ENCODE measurements around the gene PPM1G.

Gene PPM1G

DNA sequence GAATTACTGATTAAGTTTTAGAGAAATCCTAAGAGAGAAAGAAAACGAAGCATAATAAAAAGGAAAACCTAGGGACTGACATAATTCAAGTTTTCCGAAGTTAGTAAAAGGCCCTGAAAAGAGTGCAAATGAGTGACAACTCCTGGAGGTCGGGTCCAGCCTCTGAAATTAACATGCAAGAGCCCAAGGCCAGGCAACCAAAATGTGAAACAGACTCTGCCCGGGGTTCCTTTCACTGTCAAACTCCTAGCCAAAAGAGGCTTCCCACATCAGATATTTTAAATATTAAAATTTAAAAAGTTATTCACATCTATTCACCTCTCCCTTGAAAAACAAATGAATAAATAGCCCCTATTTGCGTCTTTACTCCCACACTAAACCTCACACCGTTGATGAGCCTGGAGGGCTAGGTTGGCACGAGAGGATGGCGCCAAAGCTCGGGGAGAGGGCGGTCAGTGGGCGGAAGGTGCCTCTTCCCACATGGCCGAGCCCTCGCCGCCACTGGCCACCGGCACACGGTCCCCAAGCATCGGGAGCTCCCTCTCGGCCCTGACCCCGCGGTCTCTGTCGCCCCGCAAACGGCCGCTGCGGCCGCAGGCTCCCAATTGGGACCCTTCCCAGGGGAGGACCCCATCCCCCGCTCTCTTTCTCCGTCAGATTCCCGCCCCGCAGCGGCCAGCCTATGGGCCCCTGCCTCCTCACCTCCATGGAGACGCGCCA, 630 bp downstream of the PPM1G start:
- no peak for FAIRE-seq

DNA sequence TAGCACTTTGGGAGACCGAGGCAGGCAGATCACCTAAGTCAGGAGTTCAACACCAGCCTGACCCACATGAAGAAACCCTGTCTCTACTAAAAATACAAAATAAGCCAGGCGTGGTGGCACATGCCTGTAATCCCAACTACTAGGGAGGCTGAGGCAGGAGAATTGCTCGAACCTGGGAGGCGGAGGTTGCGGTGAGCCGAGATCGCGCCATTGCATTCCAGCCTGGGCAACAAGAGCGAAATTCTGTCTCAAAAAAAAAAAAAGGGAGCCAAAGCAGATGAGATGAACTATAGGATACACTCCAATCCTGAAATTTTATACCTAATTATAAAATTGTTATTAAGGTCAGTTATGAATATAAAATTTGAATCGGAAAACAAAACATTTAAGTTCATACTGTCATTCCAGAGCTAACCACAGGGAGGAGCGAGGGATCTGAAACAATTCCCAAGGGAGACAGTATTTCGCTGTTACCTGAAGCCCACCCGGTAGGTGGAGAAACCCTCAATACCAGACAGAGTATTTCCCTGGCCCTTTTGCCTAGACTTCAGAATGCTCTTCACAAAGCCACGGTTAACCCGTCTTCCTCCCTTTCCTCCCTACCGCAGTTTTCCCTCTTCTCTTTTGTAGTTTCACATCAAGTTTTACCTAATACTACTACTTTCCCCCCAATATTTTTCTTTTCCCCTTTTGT, 1.4 kb downstream of the PPM1G start:
- peak; percentile 91 for FAIRE-seq

DNA sequence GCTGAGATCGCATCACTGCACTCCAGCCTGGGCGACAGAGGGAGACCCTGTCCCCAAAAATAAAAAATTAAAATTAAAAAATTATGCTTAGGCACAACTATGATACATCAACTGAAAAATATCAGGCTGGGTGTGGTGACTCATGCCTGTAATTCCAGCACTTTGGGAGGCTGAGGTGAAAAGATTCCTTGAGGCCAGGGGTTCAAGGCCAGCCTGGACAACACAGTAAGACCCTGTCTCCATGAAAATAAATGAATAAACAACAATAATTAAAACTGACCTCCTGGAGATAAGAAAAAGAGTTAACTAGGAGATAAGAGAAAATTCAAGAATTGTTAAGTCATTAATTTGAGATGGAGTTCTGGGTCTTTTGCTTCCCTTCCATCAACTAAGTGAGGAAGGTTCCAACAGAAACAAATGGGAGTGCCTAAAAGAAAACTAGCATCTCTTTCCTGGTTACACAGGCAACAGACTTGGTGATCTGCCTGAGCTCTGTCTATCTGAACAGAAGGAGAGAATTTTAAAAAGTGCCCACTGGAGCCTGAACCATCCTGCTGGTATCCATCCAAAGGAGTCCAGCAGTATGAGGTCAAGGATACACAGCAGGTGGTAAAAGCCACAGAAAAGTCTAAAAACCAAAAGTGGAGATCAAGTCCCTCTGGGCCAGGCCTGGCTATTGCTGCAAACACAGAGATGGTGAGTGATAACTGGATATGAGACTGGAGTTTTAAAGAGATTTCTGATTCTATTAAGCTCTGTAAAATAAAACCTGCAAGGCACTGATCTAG, 8.8 kb downstream of the PPM1G start:
- FAIRE-seq, result no peak

DNA sequence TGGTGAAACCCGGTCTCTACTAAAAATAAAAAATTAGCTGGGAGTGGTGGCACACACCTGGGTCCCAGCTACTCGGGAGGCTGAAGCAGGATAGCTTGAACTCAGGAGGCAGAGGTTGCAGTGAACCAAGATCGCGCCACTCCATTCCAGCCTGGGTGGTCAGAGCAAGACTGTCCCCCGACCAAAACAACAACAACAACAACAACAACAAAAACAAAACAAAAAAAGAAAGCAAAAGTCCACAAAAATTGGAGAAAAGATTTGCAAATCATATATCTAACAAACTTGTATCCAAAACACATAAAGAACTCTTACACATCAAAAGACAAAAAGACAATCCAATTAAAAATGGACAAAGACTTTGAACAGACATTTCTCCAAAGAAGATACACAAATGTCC, 10.4 kb downstream of the PPM1G start:
- FAIRE-seq, result no peak

DNA sequence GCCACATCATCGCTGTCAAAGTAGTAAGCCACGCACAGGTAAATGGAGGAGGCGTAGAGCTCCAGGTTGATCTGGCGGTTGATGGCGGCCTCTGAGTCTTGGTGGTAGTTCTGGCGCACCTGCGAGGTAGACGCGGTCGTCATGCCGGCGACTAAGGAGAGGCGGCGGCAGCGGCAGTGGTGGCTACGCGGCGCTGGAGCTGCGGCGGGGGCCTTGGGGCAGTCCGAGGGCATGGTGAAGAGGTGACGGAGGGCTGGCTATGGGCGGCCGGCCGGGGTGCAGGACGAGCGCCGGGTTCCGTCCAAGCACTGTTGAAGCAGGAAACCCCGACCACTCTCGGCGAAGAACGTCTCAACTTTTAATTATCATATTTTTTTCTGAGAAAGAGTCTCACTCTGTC, 16.2 kb downstream of the PPM1G start:
- no peak for FAIRE-seq

DNA sequence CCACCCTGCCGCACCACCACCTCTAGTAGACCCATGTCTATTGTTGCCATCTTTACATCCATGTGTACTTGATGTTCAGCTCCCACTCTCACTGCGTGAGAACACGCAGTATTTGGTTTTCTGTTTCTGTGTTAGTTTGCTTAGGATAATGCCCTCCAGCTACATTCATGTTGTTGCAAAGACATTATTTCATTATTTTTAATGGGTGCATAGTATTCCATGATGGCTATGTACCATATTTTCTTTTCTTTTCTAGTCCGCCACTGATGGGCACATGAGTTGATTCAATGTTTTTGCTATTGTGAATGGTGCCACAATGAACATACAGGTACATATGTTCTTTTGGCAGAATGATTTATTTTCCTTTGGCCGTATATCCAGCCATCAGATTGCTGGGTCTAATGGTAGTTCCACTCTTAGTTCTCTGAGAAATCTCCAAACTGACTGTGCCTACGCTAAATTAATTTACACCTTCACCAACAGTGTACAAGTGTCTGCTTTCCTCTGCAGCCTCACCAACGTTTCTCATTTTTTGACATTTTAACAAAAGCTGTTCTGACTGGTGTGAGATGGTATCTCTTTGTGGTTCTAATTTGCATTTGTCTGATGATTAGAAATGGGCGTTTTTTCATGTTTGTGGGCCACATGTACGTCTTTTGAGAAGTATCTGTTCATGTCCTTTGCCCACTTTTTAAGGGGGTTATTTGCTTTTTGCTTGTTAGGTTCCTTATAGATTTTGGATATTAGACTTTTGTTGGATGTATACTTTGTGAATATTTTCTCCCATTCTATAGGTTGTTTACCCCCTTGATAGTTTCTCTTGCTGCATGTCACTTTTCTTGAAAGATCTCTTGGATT, 18.3 kb downstream of the PPM1G start:
- FAIRE-seq, result no peak

DNA sequence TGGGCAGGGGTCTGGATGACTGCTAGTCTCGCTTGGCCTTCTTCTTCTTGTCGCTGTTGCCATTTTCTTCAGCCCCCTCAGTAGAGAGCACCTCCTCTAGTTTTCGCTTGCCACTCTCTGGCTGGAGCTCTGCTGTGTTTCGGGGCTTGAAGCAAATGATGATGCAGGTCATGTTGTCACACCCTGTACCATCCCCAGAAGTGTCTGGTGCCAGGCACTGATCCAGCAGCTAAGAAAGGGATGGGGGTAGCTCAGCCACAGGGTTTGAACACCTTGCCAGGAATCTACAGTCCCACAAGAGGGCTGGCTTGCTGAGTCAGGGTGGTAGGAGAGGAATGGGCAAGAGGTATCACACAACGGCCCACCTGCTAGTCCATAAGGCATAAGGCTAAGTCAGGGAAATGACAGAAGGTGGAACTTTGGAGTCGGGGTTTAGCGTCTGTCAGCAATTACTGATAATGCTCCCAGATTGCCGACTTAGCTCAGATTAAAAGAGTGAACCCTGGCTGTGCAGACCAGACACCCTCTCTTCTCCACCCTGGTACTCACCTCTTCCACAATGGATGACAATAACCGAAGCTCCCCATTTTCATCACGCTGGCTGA, 27.7 kb downstream of the PPM1G start:
- FAIRE-seq, result no peak

DNA sequence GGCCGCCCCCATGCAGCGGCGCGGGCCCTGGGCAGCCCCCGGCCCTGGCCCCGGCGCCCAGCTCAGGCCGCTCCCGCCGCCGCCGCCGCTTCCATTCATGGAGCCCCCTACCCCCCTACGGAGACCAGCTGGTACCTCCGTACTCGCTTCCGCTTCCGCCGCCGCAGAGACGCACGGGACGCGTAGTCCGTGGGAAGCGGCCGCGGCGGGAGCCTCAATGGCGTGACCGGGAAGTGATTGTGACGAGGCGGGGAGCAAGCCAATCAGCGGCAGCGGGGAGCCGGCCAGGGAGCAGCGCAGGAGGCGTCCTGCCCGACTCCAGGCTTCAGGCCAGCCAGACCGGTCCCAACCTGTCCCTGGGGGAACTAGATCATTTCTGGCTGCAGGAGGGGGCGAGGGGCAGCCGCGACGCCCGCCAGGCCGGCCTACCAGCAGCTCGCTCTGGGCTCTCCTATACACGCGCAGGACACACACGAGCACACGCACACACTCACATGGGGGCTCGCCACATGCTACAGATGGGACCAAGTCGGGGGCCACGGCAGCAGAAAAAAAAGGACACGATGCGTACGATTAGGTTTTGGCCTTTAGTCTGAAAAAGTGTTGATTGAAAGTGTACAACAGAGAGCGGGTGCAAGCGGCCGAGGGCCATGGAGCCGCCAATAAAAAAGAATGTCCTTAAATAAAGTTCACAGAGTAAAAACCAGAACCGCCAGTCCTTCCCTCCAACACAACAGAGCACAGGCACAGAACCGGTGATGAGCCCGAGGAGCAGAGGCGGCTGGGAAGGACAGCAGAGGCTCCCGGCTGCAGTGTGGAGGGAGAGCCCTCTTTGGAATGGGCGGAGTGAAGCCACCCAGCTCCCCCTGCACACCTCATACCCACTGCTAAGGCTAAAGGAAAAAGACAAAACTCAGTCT, 28.5 kb downstream of the PPM1G start, which contains the start of gene ZNF513:
Gene ZNF513 (minus strand): TSS at position 109 of the 920 bp plus-strand sequence. CDS start 208 bp downstream, outside the sequence.
- peak; percentile 93 for FAIRE-seq

DNA sequence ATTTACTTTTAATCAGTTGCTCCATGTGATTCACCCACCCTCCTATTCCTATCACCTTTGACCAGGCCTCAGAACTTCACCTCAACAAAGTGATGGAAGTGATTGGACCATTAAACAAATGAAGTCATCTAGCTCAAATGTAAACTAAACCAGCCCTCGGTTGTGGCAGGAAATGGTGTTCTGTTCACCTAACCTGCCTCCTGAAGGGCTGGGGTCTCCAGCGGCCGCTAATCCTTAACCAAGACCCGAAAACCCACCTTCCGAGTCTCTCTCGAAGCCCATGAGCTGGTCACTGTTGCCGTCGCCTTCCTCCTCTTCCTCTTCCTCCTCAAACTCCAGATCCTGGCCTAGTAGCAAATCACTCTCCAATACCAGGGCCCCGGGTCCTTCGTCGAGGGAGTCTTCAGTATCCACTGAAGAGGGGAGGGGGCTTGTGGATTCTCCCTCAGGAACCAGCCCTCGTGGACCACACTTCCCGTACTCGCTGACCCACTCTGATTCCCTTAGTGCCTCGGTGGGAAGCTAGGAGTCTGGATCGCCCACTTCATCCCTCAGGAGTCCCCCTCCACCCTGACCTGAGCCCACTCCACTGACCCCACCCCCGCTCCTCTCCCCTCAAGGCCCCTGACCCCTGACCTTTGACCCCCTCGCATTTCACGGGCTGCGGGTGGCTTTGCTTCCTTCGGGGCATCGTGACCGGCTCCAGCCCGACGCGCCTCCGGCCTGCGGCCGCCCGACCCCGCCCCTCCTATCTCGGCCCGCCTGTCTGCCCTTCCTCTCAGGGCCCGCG, 29.4 kb downstream of the PPM1G start:
- no peak for FAIRE-seq

DNA sequence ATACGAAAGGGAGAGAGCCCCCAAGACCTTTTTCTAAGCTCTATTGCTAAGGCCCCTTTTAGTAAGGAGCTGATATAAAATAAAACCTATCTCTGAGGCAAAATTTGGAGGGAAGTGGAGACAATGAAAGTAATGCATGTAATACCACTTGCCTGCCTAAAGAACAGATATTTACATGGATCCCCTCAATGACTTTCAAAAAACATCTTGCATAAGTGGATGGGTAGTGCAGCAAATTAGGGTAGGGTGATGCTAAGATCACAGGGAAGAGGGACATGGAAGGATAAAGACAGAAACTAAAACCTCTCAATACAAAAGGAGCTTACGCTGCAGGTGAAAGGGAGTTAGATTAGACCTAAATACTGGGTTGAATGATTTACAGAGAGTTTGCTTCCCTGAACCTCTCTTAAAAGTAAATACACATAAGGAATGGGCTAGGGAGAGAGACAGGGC, 30.0 kb downstream of the PPM1G start:
- FAIRE-seq, result no peak

DNA sequence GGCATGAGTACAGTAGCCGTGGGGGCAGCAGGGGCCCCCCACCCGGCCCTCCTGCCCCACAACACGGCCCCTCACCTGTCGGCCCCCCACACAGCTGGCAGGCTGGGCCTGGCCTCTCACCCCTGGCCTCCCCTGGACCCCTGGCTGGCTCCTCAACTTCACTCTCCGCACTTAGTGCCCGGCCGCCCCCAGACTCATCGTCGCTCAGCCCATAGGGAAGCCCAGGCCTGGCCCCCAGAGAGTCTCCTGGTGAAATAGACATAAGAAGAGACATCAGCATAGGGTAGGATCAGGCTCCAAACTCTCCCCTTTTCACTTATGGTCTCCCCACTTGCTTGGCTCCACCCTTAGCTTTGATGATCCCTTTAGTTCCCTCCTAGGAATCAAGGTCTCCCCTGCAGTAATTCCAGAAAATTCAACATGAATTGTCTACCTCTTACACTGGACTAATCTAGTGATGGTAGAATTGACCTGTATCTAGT, 30.5 kb downstream of the PPM1G start:
- no peak for FAIRE-seq

DNA sequence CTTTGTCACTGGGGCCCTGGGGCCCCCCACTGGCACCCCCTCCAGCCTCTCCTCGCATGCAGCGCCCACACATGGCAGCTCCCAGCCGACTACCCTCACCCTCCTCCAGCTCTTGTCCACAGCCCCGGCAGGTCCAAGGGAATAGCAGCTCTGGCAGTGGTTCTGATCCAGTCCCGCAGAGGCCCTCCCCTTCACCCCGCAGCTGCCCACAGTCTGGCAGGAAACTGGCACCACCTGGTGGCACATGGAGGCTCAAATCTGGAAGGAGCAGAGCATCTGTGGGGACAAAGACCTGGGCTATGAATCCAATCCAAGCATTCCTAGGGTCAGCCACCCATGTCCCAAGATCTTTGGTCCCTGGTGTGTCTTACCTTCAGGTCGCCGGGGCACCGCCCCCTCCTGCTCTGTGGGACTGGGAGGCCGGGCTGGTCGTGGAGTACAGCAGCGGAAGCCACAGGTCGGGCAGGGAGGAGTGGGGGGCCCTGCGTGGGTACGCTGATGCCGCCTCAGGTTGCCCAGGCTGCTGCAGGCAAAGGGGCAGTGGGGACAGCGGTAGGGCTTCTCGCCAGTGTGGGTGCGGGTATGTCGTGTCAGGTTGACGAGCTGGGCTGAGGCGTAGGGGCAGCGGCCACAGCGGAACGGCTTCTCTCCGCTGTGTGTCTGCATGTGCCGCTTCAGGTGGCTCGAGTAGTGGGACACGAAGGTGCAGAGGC, 31.1 kb downstream of the PPM1G start:
- no peak for FAIRE-seq

DNA sequence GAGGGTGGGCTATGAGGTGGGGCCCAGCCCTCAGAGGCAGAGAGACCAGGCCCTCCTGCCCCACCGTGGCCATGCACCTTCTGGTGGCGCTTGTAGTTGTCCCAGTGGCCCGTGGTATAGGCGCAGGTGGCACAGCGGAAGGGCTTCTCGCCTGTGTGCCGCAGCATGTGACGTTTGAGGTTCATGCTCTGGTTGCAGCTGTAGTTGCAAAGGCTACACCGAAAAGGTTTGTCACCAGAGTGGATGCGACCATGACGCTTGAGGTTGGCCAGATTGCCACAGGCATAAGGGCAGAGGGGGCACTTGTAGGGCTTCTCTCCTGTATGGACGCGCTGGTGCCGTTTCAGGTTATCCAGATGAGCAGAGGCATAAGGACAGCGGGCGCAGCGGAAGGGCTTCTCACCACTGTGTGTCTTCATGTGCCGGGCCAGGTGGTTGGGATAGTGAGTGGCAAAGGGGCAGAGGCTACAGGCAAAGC, 31.7 kb downstream of the PPM1G start:
- FAIRE-seq, result no peak

DNA sequence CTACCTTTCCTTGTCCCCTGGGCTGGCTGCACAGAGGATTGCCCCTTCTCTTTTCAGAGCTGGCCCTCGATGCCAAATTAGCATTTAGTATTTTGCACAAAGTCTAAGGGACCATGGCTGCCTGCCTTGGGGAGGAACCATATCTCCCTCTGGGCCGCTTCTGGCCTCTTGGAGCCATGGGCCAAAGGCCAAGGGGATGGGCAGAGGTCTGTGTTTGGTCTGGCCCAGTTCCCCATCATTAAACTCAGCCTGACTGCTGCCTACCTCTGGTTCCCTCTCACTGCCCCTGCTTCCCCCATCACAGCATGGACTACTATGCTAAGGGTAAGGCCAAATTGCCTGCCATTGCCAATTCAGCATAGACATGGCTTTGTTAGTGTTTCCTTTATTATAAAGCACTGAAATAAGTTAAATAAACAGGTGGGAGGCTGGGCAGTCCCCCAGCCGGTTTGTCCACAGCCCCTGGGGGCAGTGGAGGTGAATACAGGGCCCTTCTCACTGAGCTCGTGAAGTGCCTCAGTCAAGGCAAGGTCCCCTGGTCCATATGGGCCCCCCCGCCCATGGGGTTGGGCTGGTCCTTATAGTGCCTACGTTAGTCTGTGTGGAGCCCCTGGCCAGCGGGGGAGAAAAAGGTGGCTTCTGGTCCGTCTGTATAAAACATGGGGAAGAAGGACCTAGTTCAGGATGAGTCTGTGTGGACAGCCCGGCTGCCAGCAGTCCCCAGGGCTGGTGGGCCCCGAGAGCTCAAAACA, 32.3 kb downstream of the PPM1G start:
- no peak for FAIRE-seq

DNA sequence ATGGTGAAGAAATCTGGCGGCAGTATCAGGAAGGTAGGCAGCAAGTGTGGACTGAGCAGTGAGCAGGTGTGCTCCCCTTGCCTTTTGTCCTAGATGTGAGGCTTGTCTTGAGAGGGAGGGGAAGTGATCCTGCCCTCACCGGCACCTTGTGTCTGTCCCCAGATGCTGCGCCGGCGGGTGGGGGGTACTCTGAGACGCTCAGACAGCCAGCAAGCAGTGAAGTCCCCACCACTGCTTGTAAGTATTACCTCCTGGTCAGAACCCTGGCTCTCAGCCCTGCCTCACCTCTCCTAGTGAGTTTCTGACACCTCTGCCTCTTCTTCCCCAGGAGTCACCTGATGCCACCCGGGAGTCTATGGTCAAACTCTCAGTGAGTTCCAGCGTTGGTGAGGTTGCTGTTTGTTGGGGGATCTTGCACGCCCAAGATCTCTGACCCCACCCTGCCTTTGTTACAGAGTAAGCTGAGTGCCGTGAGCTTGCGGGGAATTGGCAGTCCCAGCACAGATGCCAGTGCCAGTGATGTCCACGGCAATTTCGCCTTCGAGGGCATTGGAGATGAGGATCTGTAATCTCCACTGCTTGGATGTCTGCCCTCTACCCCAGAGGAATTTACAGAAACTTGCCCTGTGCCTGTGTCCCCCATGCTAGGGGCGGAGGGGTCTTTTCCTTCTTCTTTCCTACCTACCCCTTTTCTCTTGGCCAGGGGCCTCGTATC, 33.1 kb downstream of the PPM1G start:
- no peak for FAIRE-seq

DNA sequence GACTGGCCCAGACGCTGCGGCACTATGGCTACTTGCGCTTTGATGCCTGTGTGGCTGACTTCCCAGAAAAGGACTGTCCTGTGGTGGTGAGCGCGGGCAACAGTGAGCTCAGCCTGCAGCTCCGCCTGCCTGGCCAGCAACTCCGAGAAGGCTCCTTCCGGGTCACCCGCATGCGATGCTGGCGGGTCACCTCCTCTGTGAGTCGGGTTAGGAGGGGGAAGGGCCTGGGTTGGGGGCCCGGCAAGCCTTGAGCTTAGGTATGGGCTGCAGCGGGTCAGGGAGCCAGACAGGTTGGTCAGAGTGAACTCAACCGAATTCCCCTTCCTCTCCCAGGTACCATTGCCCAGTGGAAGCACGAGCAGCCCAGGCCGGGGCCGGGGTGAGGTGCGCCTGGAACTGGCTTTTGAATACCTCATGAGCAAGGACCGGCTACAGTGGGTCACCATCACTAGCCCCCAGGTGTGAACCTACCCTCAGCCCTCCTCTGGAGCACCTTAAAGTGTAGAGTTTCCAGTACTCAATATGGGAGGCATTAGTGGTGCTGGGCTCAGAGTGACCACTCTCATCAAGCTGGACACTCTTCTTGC, 33.8 kb downstream of the PPM1G start:
- no peak for FAIRE-seq

DNA sequence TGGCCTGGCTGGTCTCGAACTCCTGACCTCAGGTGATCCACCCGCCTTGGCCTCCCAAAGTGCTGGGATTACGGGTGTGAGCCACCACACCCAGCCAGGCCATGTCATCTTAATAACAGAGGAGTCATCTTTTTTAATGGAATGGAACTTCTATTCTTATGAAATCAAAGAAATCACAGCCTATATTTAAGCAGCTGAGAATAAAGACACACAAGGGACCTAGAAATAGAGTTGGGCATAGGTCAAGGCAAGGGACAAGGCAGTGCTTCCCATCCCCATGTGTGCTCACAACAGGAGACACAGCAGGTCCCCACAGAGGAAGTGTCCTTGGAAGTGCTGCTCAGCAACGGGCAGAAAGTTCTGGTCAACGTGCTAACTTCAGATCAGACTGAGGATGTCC, 35.8 kb downstream of the PPM1G start:
- FAIRE-seq, result no peak

Measured in G401.6 (cell line).